HG02852 (cell line): Measurements from ENCODE around the gene HOXD13.

ENCODE experiments used
- ATAC-seq: cut with Tn5 transposase; IDR thresholded peaks from one replicate; pipeline ENCODE4 v1.9.1; 2021; ENCODE audit warnings: mild to moderate bottlenecking, moderate library complexity; ENCODE audit not compliant: unreplicated experiment

HOXD13 gene

GRCh38 chr2:176130957-176131847 lies 38.7 kb downstream of the HOXD13 start:
- no peak for ATAC-seq

GRCh38 chr2:176131848-176132158 lies 39.3 kb downstream of the HOXD13 start:
- ATAC-seq = no peak

DNA sequence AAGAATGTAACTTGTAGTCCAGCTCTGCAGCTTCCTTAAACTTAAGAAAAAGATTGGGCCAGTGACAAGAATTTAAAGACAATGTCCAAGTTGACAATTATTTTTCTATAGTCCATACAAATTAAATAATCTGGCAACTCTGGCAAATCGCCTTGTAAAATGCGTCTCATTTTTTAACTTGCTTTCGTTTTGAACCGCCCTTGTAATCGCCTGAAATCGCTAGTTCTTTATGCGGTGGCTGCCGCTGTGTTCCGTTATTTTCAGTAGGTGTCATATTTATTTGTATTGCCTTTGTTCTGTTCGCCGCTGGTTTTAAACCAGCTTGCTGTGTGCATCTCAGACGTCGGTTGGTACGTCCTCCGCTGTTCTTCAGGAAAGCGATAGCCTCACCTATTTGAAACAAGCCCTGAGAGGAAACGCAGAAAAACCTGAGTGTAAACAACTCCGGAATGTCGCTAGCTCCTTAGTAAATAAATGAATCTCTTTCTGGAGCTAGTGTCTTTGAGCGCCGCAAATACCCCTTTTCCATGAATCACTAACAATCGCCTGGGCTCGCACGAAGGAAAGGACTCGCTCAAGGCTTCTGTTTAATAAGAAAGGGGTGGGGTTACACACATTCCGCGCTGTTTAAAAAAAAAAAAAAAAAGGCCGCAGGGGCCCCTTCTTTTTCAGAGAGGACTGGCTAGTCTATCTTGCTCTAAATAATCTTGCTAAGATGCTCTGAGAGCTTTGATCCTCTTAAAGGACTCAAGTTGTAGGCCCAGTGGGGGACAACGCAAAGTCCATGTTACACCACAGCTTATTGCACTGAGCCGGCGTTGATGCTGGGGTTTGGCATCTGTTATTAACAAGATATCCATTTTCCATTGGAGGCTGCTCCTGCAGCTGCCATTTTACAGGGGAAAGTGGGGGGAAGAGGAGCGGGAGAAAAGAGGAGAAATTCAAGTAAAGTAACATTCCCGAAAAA lies 40.0 kb downstream of the HOXD13 start:
- no peak for ATAC-seq

DNA sequence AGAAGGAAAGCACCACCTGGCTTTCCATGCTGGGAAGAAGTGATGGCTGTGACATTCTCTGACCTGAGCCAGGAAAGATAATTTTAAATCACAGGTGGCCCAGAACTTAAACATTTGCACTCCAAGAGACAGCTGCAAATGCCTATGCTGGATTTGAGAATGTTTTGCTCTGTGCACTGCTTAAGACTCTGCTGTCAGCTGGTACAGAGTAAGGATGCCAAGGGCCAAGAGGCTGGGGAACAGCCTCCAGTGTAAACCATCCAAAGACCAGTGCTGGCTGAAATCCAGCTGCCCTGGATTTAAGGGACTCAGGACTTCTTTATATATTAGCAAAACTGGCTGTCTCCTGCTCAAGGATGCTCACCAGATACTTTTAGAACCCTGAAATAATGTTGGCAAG lies 40.9 kb downstream of the HOXD13 start:
- no peak for ATAC-seq

GRCh38 chr2:176134035-176134434 lies 41.5 kb downstream of the HOXD13 start:
- ATAC-seq = no peak

- ATAC-seq = no peak
Measured at GRCh38 chr2:176135035-176135440, 42.5 kb downstream of the HOXD13 start.

DNA sequence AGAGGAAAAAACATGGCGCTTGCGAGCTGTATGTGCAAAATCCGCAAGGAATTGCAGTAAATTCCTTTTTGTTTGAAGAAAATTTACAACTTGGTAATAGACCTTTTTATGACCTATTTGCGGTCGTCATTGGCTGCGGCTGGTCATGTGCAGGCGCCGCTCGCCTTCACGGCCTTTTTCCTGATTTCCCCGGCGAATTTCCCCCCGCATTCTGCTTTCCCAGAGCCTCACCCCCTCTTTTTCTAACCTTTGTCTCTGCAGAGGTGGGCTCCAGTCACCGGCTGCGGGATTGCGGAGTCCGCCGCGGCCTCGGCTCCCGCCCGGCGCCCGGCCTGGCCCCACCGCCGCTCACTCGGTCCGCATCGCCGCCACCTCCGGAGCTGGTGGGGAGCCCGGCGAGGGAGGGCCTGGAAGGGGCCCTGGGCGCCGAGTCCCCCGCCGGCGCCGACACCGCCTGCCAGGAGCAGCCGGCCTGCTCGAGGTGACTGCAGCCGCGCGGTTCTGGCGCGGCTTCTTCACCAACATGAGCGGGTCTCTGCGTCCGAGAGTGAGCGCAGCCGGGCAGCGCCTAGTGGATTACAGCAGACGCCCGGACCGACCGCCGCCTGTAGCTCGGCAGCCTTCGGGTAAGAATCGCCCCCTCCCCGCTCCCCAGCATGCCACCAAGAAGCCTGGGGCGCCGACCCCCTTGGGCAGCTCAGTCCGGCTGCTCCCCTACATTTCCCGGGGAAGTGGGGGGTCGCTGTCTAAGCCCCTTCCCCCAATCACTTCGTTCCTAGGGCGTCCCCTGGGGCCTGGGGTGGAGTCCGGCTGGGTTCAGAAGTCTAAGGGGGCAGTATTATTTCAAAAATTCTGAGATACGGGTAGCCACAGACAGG lies 44.1 kb downstream of the HOXD13 start:
- ATAC-seq = no peak

DNA sequence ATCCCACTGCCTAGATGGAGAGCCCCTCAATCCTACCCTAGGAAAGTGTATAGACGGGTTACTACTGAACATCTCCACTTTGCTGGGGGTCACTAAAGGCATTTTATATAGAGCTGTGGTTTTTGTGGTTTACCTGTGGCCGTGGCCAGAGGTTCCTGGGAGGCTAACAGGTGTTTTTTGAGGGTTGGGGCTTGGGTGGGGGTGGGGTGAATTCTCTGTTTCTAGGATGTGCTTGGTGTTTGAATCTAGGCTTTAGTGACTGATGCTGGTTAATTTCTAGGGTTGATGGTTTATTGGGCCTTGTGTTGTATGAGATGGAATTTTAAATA lies 44.7 kb downstream of the HOXD13 start:
- ATAC-seq = no peak

DNA sequence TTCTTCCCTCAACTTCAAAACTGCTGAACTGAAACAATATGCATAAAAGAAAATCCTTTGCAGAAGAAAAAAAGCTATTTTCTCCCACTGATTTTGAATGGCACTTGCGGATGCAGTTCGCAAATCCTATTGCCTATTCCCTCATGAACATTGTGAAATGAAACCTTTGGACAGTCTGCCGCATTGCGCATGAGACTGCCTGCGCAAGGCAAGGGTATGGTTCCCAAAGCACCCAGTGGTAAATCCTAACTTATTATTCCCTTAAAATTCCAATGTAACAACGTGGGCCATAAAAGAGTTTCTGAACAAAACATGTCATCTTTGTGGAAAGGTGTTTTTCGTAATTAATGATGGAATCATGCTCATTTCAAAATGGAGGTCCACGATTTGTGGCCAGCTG lies 45.4 kb downstream of the HOXD13 start:
- no peak for ATAC-seq

DNA sequence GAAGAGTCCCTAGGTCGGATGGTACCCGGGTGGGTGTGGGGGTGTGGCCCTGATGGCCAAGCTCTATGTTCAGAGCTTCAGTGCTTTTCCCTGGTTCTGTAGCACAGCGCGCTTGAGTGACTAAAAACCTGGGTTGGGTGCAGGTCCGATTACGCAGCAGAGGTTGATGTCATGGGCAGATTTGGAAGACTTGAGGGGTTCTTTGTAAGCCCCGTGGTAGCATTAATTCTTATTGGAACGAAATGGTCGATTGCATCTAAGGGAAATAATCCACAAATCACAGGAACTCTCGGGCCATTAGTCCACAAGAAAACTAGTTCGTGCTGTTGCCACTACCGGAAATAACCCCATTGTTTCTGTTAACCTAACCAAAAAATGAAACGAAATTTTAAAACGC lies 46.0 kb downstream of the HOXD13 start:
- no peak for ATAC-seq

- ATAC-seq = no peak
Measured at GRCh38 chr2:176138923-176139660, 46.6 kb downstream of the HOXD13 start.

GRCh38 chr2:176139661-176140512 lies 47.4 kb downstream of the HOXD13 start:
- no peak for ATAC-seq

DNA sequence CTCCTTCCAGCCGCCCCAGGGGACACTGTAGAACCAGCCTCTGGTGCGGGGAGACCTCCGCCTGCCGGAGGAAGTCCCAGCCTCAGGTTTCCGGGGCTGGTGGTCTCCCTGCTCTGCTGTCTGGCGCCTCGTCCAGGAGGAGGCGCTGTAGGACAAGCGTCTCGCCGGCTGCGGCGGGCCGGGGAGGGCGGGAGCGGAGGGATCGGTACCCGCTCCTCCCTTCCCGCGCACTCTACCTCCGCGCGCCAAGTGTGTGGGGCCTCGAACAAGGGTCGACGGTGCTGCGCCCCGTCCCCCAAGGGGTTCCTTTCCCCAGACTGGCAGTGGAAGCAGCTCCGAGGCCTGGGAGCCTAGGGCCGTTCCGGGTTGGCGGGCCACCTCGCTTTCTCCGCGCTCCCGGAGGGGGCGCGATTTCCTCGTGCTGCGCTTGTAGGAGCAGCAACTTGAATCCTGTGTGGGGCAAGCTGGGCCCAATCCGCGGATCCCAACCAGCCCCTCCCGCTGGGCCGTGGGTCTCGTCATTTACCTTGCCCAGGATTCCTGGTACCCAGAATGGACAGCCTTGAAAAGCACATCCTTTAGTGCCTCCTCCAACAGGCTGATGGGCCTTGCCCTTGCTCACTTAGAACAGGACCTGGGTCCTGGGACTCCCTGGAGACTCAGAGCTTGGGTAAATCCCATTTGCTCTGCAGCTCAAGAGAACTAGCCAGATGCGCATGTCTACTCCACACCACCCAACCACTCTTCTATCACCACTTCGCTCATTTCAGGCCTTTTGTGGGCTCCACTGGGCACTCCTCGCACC lies 48.2 kb downstream of the HOXD13 start:
- peak; percentile 94 for ATAC-seq

DNA sequence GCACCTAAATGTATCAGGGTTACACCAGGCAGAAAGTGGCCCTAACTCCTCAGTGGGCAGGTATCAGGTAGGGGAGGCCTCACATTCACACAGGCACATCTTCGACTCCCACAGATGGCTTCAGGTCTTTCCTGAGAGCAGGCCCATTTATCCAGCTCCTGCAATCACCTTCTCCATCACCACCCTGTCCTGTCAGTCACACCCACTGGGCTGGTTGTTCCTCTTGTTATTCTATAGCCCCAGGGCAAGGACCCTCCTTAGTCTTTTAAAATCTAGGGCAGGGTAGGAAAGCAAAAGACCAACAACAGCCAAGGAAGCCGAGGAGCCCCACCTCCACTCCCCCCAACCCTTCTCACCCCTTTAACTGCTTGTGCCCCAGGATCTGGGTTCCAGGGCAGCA lies 49.8 kb downstream of the HOXD13 start:
- no peak for ATAC-seq
